ENCODE measurements around the gene EXT2. TPM values are rescaled to one million over a fixed set of nuclear protein-coding genes. Genes with fewer than 3 reads are reported as not detected.

Gene EXT2
- total RNA-seq, 1 experiment from 2014 or later, result 77.0 TPM

- Histone ChIP-seq H4K20me1 (ENCODE audit: low read length) (no peaks in the 10 kb centered on the region), H3K9me3 (ENCODE audit: low read length) (no peaks in the 10 kb centered on the region), H3K9me2 (replicated peaks; ENCODE audit: low read length) (no peaks in the 10 kb centered on the region), H3K9ac (ENCODE audit: low read length) (no peak overlapping the region), H3K4me2 (ENCODE audit: low read length) (no peak overlapping the region), H3K79me2 (ENCODE audit: low read length) (no peaks in the 10 kb centered on the region), H2AFZ (ENCODE audit: low read length) (no peak overlapping the region), H3K27ac (ENCODE audit: low read length) (no peak overlapping the region), H3K27me3 (ENCODE audit: low read length) (no peaks in the 10 kb centered on the region), H3F3A (ENCODE audit: low read length, unreplicated experiment) (no peaks in the 10 kb centered on the region), H3K36me3 (ENCODE audit: low read depth, low read length) (no peaks in the 10 kb centered on the region), H3K4me1 (ENCODE audit: insufficient read depth, low read length) (peaks cover 12% of the 10 kb centered on the region; the same call in 1 of the 2 replicates), H3K4me3 (ENCODE audit: low read length) (no peak overlapping the region)
- TF ChIP-seq EZH2phosphoT487 (IDR thresholded peaks at IDR 0.05; ENCODE audit: borderline replicate concordance, low read length), result no peak
- no peak for TF ChIP-seq CTCF (conservative IDR thresholded peaks at IDR 0.05; ENCODE audit: low read depth, low read length)
- no peak for TF ChIP-seq EZH2 (IDR thresholded peaks at IDR 0.05; ENCODE audit: low read length, unreplicated experiment)
- no TSS peak for BruUV-seq (replicated peaks)
- DNase-seq (no peak), ATAC-seq (no peak)
- intact Hi-C loops (cut with micrococcal nuclease), result loop anchor here (2.0 kb wide), 1 partner anchor 89 kb away; no protein-coding TSS in a partner anchor
- ChIA-PET CTCF (no interaction called here), POLR2A (ENCODE audit: unreplicated experiment) (no interaction called here)
Observed at GRCh38 chr11:44229624-44230023, 134.1 kb downstream of the EXT2 start.

GRCh38 chr11:44235765-44236201 is 140.3 kb downstream of the EXT2 start:
- ChIA-PET POLR2A (ENCODE audit: unreplicated experiment) (no interaction called here), CTCF (no interaction called here)
- H3K9ac ChIP-seq (ENCODE audit: low read length), result no peak overlapping the region
- H3K9me2 ChIP-seq (replicated peaks; ENCODE audit: low read length), result no peaks in the 10 kb centered on the region
- H3K36me3 ChIP-seq (ENCODE audit: low read depth, low read length), result no peaks in the 10 kb centered on the region
- no peaks in the 10 kb centered on the region for H3K27me3 ChIP-seq (ENCODE audit: low read length)
- no peaks in the 10 kb centered on the region for H4K20me1 ChIP-seq (ENCODE audit: low read length)
- intact Hi-C loops (cut with micrococcal nuclease), result no loop called here
- H3F3A ChIP-seq (ENCODE audit: low read length, unreplicated experiment), result no peaks in the 10 kb centered on the region
- ATAC-seq, result no peak
- TF ChIP-seq EZH2phosphoT487 (IDR thresholded peaks at IDR 0.05; ENCODE audit: borderline replicate concordance, low read length) (no peak), CTCF (conservative IDR thresholded peaks at IDR 0.05; ENCODE audit: low read depth, low read length) (no peak), EZH2 (IDR thresholded peaks at IDR 0.05; ENCODE audit: low read length, unreplicated experiment) (no peak)
- H3K79me2 ChIP-seq (ENCODE audit: low read length), result no peaks in the 10 kb centered on the region
- H3K9me3 ChIP-seq (ENCODE audit: low read length), result no peaks in the 10 kb centered on the region
- H3K4me3 ChIP-seq (ENCODE audit: low read length), result no peak overlapping the region
- DNase-seq, result no peak
- H3K27ac ChIP-seq (ENCODE audit: low read length), result no peak overlapping the region
- no peak overlapping the region for H3K4me2 ChIP-seq (ENCODE audit: low read length)
- no TSS peak for BruUV-seq (replicated peaks)
- no peak overlapping the region for H2AFZ ChIP-seq (ENCODE audit: low read length)
- H3K4me1 ChIP-seq (ENCODE audit: insufficient read depth, low read length), result no peaks in the 10 kb centered on the region

GRCh38 chr11:44236296-44236695 is 140.8 kb downstream of the EXT2 start:
- ChIA-PET CTCF (no interaction called here), POLR2A (ENCODE audit: unreplicated experiment) (no interaction called here)
- Histone ChIP-seq H3K27ac (ENCODE audit: low read length) (no peak overlapping the region), H3K9me3 (ENCODE audit: low read length) (no peaks in the 10 kb centered on the region), H4K20me1 (ENCODE audit: low read length) (no peaks in the 10 kb centered on the region), H3K4me2 (ENCODE audit: low read length) (no peak overlapping the region), H3K36me3 (ENCODE audit: low read depth, low read length) (no peaks in the 10 kb centered on the region), H2AFZ (ENCODE audit: low read length) (no peak overlapping the region), H3K79me2 (ENCODE audit: low read length) (no peaks in the 10 kb centered on the region), H3K9me2 (replicated peaks; ENCODE audit: low read length) (no peaks in the 10 kb centered on the region), H3F3A (ENCODE audit: low read length, unreplicated experiment) (no peaks in the 10 kb centered on the region), H3K4me1 (ENCODE audit: insufficient read depth, low read length) (no peaks in the 10 kb centered on the region), H3K4me3 (ENCODE audit: low read length) (no peak overlapping the region), H3K27me3 (ENCODE audit: low read length) (no peaks in the 10 kb centered on the region), H3K9ac (ENCODE audit: low read length) (no peak overlapping the region)
- TF ChIP-seq CTCF (conservative IDR thresholded peaks at IDR 0.05; ENCODE audit: low read depth, low read length), result no peak
- no peak for TF ChIP-seq EZH2 (IDR thresholded peaks at IDR 0.05; ENCODE audit: low read length, unreplicated experiment)
- no peak for TF ChIP-seq EZH2phosphoT487 (IDR thresholded peaks at IDR 0.05; ENCODE audit: borderline replicate concordance, low read length)
- intact Hi-C loops (cut with micrococcal nuclease), result no loop called here
- no peak for DNase-seq
- no TSS peak for BruUV-seq (replicated peaks)
- no peak for ATAC-seq
